GM21390 (cell line): ENCODE data around the gene CRACR2B.
A peak's percentile ranks its signal among the peaks of the same experiment; 100 is the strongest.

ENCODE experiments used
- ATAC-seq: cut with Tn5 transposase; IDR thresholded peaks from one replicate; pipeline ENCODE4 v1.9.1; 2021; ENCODE audit not compliant: unreplicated experiment

CRACR2B gene

GRCh38 chr11:810040-810567, 17.6 kb upstream of the CRACR2B start:
- no peak for ATAC-seq

DNA sequence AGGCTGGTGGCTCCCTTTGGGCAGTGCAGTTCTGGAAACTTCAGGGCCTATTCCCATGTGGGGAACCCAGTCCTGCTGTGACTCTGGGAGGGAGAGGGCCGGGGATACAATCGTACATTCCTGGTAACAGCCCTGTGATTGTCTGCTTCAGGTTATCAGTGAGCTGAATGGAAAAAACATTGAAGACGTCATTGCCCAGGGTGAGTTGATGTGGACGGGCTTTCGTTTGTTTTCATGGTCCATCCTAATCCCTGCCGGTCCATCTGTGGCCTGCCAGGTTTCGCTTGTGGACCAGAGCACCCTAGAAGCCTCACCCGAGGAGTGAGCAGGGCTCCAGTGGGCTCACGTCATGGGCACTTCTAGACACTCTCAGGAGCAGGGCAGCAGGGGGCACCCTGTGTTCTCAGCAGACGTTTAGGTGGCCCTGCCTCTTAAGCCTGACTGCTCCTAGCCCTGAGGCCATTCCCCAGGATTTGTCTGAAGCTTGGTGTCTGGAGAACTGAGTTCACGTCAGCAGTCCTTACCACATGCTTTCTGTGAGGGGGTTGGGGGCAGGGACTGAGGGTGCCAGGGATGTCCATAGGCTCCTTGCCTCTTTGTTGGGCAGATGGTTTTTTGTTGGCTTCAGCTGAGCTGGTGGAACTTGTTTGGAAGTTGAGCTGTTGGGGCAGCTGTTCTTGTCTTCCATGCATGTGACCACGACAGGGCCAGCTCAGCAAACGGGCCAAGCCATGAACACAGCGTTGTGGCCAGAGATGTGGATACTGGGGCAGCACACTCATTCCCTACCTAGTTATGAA, 16.1 kb upstream of the CRACR2B start:
- ATAC-seq, result no peak

DNA sequence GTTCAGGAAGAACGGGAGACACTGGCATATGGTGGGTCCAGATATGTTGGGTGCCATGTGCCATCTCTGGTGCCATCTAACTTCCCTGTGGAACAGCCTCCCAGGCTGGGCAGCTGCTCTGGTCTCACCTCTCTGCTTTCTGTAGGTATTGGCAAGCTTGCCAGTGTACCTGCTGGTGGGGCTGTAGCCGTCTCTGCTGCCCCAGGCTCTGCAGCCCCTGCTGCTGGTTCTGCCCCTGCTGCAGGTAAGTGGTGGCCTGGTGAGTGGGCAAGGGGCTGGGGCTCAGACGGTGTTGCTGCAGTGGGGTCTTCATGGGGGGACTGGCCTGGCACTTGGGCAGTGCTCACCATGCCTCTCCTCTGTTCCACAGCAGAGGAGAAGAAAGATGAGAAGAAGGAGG, 15.3 kb upstream of the CRACR2B start:
- ATAC-seq, result no peak

- no peak for ATAC-seq
These were observed 14.7 kb upstream of the CRACR2B start for GRCh38 chr11:813072-813455.

DNA sequence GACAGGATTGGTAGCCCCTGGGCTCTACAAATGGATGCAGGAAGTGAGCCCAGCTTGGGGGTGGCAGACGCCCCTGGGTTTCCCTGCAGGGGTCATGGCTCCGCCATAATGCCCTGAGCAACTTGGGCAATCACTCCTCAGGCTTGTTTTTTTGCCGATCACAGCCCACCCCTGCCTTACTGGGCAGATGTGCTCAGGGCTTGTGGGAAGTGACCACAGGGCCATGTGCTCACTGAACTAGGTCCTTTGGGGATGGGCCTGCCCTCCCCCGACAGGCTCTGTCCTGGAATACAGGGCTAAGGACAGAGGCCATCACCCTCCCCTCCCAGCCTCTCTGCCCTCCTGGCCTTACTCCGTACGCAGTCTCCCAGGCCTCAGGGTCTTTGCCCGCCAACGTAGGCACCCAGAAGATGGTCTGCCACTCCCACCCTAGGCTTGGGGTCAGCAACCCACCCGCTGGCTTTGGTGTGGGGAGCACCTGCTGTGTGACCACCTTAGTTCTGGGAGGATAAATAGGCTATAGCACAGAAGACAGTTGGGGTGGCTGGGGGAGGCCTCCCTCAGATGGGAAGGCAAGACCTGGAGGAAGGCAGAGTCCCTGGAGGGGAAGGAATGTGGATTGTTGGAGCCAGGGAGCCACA, 14.1 kb upstream of the CRACR2B start:
- ATAC-seq, result no peak

DNA sequence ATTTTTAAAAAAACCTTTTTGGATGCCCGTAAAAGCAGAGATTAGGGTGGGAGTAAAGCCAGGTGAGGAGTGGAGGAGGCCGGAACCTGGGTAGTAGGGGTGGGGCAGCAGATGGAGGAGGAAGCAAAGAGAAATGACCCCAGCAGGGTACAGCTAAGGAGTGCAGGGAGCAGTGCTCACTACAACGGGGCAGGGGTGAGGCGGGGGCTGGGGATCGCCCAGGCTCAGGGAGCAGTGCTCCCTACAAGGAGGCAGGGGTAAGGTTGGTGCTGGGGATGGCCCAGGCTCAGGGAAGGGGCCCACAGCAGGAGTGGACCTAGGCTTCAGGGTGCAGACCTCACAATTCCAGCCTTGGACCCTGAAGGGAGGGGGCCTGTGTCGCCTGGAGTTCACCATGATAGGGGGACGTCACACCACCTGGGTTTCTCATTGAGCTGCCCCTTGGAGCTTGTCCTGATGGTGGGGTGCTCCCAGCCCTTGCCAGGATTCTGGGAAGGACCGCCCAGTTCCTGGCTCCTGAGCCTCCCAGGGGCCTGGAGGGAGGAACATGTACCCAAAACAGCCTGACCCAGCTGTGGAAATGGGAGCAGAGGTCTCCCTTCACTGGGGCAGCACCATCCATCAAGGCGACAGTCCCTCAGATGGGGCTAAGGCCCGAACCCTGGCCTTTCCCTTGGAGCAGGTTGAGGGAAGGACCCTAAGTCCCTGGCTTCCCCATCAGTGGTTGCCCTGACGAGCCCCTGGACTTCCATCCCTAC, 11.9 kb upstream of the CRACR2B start:
- no peak for ATAC-seq

DNA sequence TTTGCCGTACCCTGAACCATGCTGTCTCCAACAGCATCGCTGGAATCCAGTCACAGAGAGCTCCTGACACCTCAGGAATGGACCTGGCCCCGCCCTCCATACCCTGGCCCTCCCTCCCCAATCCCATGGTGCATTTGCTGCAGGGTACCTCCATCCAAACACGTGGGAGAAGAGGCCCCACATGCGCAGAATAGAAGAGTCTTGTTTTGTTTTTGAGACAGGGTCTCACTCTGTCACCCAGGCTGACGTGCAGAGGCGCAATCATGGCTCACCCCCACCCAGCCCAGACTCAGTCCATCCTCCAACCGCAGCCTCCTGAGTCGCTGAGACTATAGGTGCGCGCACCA, 11.3 kb upstream of the CRACR2B start:
- no peak for ATAC-seq

GRCh38 chr11:818396-819128, 9.2 kb upstream of the CRACR2B start, which contains the start of gene PNPLA2:
PNPLA2 (plus strand) TSS chr11:818914; CDS start chr11:819719, 805 bp downstream.
- ATAC-seq, result no peak

DNA sequence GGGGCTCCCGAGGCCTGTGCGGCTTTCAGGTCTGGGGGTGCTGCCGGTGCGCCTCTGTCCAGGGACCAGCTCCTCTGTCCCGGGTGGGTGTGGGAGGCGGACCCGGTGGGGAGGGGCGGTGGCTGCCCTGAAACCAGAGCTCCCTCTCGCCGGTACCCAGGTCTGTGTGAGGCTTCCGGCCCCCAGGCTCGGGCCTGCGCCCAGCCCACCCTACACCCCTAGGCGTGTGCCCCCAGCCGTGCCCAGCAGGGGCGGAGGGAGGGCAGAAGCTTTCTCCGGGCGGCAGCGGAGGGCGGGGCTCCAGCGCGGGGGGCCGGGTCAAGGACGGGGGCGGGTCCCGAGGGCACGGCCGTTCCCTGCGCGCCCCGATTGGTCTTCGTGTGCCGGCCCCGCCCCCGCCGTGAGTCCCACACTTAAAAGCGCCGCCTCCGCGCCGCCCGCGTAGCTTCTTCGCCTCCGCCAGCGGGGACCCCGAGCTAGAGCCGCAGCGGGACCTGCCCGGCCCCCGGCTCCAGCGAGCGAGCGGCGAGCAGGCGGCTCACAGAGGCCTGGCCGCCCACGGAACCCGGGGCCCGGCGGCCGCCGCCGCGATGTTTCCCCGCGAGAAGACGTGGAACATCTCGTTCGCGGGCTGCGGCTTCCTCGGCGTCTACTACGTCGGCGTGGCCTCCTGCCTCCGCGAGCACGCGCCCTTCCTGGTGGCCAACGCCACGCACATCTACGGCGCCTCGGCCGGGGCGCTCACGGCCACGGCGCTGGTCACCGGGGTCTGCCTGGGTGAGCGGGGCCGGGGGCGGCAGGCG, 8.4 kb upstream of the CRACR2B start:
- peak; percentile 65 for ATAC-seq

DNA sequence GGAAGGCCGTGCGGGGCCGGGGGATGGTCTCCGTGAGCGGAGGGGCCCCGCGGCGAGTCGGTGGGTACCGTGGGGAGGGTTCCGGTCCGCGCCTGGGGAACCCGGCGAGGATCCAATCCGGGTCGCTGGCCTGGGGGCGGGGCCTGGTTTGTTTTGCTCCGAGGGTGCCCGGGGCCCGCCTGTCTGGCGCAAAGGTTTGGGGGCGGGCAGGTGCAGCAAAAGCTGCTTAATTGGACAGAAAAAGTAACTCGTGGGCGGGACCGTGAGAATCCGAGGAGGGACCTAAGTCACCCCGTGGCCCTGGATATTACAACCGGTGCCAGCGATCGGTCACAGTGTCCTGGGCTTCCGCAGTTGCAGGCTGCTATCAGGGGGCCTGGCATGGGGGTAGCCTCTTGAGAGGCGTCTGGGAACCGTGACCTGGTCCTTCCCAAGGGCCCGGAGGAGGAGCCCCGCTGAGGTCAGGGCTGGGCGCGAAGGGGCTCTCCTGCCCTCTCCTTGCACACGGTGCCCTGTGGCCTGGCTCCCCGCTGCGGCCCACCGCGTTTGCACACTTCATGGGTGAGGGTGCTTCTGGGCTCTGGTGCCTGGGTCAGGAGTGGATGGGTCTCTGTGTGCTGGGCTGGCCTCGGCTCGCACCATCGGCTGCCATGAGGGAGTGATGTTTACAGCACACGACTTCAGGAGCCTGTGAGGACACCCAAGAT, 7.6 kb upstream of the CRACR2B start:
- ATAC-seq, result peak; percentile 63

- ATAC-seq, result no peak
These were observed 6.8 kb upstream of the CRACR2B start for GRCh38 chr11:820655-821511.

GRCh38 chr11:821512-822371, 6.0 kb upstream of the CRACR2B start:
- ATAC-seq, result no peak

- ATAC-seq, result no peak
These were observed 4.1 kb upstream of the CRACR2B start for GRCh38 chr11:823441-824291.

DNA sequence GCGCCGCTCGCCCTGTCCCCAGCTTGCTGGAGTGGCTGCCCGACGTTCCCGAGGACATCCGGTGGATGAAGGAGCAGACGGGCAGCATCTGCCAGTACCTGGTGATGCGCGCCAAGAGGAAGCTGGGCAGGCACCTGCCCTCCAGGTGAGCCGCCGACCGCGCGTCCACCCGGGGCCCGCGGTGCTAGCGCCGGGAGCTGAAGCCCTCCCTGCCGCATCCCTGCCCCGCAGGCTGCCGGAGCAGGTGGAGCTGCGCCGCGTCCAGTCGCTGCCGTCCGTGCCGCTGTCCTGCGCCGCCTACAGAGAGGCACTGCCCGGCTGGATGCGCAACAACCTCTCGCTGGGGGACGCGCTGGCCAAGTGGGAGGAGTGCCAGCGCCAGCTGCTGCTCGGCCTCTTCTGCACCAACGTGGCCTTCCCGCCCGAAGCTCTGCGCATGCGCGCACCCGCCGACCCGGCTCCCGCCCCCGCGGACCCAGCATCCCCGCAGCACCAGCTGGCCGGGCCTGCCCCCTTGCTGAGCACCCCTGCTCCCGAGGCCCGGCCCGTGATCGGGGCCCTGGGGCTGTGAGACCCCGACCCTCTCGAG, 3.3 kb upstream of the CRACR2B start:
- no peak for ATAC-seq

DNA sequence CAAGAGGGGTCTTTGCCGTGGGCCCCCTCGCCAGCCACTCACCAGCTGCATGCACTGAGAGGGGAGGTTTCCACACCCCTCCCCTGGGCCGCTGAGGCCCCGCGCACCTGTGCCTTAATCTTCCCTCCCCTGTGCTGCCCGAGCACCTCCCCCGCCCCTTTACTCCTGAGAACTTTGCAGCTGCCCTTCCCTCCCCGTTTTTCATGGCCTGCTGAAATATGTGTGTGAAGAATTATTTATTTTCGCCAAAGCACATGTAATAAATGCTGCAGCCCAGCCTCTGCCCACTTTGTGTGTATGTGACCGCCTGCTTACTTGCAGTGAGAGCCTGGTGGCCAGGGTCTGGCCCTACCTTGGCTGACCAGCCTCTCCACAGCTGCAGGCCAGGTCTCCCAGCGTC, 2.8 kb upstream of the CRACR2B start:
- no peak for ATAC-seq
